Mesenchymal stem cell (in vitro differentiated cells and primary cell): ENCODE data around the gene KLK10.

ENCODE experiments used
- DNase-seq: peaks from one replicate; pipeline ENCODE4 v3.0.0-alpha.2; 2013
- H2AFZ ChIP-seq: one replicate; pipeline ENCODE4 v1.6.1; 2013; ENCODE audit warnings: low read depth, mild to moderate bottlenecking, control low read depth, inconsistent platforms, low read length, moderate library complexity
- H2AK5ac ChIP-seq: 2 replicates; pipeline ENCODE4 v1.6.1; 2013; ENCODE audit warnings: low read length, moderate library complexity, mild to moderate bottlenecking, inconsistent platforms; ENCODE audit not compliant: severe bottlenecking
- H2BK120ac ChIP-seq: one replicate; pipeline ENCODE4 v1.6.1; 2013; ENCODE audit warnings: low read depth, mild to moderate bottlenecking, inconsistent platforms, low read length, moderate library complexity
- H2BK12ac ChIP-seq, 2 experiments: one replicate each; pipeline ENCODE4 v1.6.1; 2013; ENCODE audit warnings: inconsistent platforms in 2 of 2, low read length in 2 of 2, mild to moderate bottlenecking in 2 of 2, moderate library complexity in 2 of 2, control low read depth in 1 of 2
- H2BK15ac ChIP-seq: one replicate; pipeline ENCODE4 v1.6.1; 2013; ENCODE audit warnings: mild to moderate bottlenecking, low read depth, inconsistent platforms; ENCODE audit not compliant: poor library complexity, severe bottlenecking
- H2BK5ac ChIP-seq: 2 replicates; pipeline ENCODE4 v1.6.1; 2013; ENCODE audit warnings: low read depth, mild to moderate bottlenecking, low read length, control low read depth, inconsistent platforms; ENCODE audit not compliant: poor library complexity, severe bottlenecking
- H3K14ac ChIP-seq, 2 experiments: one replicate each; pipeline ENCODE4 v1.6.1; 2013; ENCODE audit warnings: inconsistent platforms in 2 of 2, low read length in 2 of 2, control low read depth in 1 of 2, mild to moderate bottlenecking in 1 of 2, moderate library complexity in 1 of 2
- H3K18ac ChIP-seq, 2 experiments: one replicate each; pipeline ENCODE4 v1.6.1; 2013; ENCODE audit warnings: inconsistent platforms in 2 of 2, low read length in 2 of 2, control low read depth in 1 of 2, low read depth in 1 of 2, mild to moderate bottlenecking in 1 of 2
- H3K23ac ChIP-seq, 2 experiments: one replicate each; pipeline ENCODE4 v1.6.1; 2013; ENCODE audit warnings: inconsistent platforms in 2 of 2, low read length in 2 of 2, mild to moderate bottlenecking in 2 of 2, moderate library complexity in 2 of 2, control low read depth in 1 of 2
- H3K27ac ChIP-seq: 2 replicates; pipeline ENCODE4 v1.5.1; 2013; ENCODE audit warnings: mild to moderate bottlenecking, moderate library complexity, low read length, control low read depth, inconsistent platforms; ENCODE audit not compliant: poor library complexity, severe bottlenecking
- H3K27me3 ChIP-seq, 2 experiments: 2 replicates each; pipeline versions ENCODE4 v1.6.1 to v1.7.0; 2013; ENCODE audit warnings: low read length in 2 of 2, mild to moderate bottlenecking in 2 of 2, moderate library complexity in 2 of 2, control low read depth in 1 of 2, inconsistent platforms in 1 of 2; ENCODE audit not compliant: control insufficient read depth in 1 of 2, insufficient read depth in 1 of 2
- H3K36me3 ChIP-seq, 2 experiments: 2 replicates each; pipeline versions ENCODE4 v1.6.1 to v1.7.0; 2013; ENCODE audit warnings: low read length in 2 of 2, control low read depth in 1 of 2, inconsistent platforms in 1 of 2, low read depth in 1 of 2, mild to moderate bottlenecking in 1 of 2; ENCODE audit not compliant: insufficient read depth in 2 of 2, control insufficient read depth in 1 of 2
- H3K4ac ChIP-seq, 2 experiments: one replicate each; pipeline ENCODE4 v1.6.1; 2013; ENCODE audit warnings: inconsistent platforms in 2 of 2, low read length in 2 of 2, mild to moderate bottlenecking in 2 of 2, moderate library complexity in 2 of 2, control low read depth in 1 of 2, low read depth in 1 of 2
- H3K4me1 ChIP-seq: 2 replicates; pipeline ENCODE4 v1.6.1; 2013; ENCODE audit warnings: low read depth, low read length, control low read depth; ENCODE audit not compliant: control insufficient read depth, insufficient read depth
- H3K4me2 ChIP-seq: 2 replicates; pipeline ENCODE4 v1.6.1; 2013; ENCODE audit warnings: low read length, mild to moderate bottlenecking, inconsistent platforms; ENCODE audit not compliant: poor library complexity, severe bottlenecking
- H3K4me3 ChIP-seq, 2 experiments: 2 replicates each; pipeline versions ENCODE4 v1.5.1 to v1.7.0; 2013; ENCODE audit warnings: low read length in 2 of 2, mild to moderate bottlenecking in 2 of 2, control low read depth in 1 of 2, low read depth in 1 of 2; ENCODE audit not compliant: insufficient read depth in 1 of 2
- H3K79me1 ChIP-seq: replicated peaks from 2 replicates; pipeline ENCODE4 v1.6.1; 2013; ENCODE audit warnings: mild to moderate bottlenecking, control low read depth, low read length, inconsistent platforms; ENCODE audit not compliant: poor library complexity, severe bottlenecking
- H3K9ac ChIP-seq: 2 replicates; pipeline ENCODE4 v1.7.0; 2013; ENCODE audit warnings: mild to moderate bottlenecking, low read length, moderate library complexity
- H3K9me3 ChIP-seq: 2 replicates; pipeline ENCODE4 v1.7.0; 2013; ENCODE audit warnings: mild to moderate bottlenecking, low read length; ENCODE audit not compliant: control insufficient read depth
- H4K8ac ChIP-seq: one replicate; pipeline ENCODE4 v1.6.1; 2013; ENCODE audit warnings: inconsistent platforms, mild to moderate bottlenecking, low read length, moderate library complexity
- H4K91ac ChIP-seq: one replicate; pipeline ENCODE4 v1.6.1; 2013; ENCODE audit warnings: mild to moderate bottlenecking, low read length, inconsistent platforms
- WGBS: methylation state at CpG from one replicate; pipeline ENCODE4 v1.1.7; 2013; ENCODE audit warnings: mixed read lengths; 5-methylcytosine and 5-hydroxymethylcytosine counted together

KLK10 gene

GRCh38 chr19:51027873-51028272, 8.4 kb upstream of the KLK10 start:
- H3K4me2 ChIP-seq = no peak overlapping the region
- H2AK5ac ChIP-seq = no peak overlapping the region
- DNase-seq = no peak
- H3K36me3 ChIP-seq = no peaks in the 10 kb centered on the region
- no peak overlapping the region for H2BK12ac ChIP-seq
- H3K4me3 ChIP-seq = no peak overlapping the region
- no peaks in the 10 kb centered on the region for H3K4me1 ChIP-seq
- WGBS = 69% methylated on average over 2 of the region's 5 CpGs
- no peak overlapping the region for H2BK5ac ChIP-seq
- no peaks in the 10 kb centered on the region for H3K79me1 ChIP-seq
- H4K8ac ChIP-seq = no peak overlapping the region
- H2BK120ac ChIP-seq = no peak overlapping the region
- H3K27me3 ChIP-seq = peaks cover 0 to 51% of the 10 kb centered on the region in 2 experiments
- no peak overlapping the region for H3K14ac ChIP-seq
- H2AFZ ChIP-seq = no peak overlapping the region
- H3K23ac ChIP-seq = no peak overlapping the region
- H3K9ac ChIP-seq = no peak overlapping the region
- no peak overlapping the region for H3K18ac ChIP-seq
- H3K27ac ChIP-seq = no peak overlapping the region
- no peak overlapping the region for H4K91ac ChIP-seq
- H3K9me3 ChIP-seq = no peaks in the 10 kb centered on the region
- no peak overlapping the region for H3K4ac ChIP-seq
- no peak overlapping the region for H2BK15ac ChIP-seq

- H3K14ac ChIP-seq = no peak overlapping the region
These were observed 7.8 kb upstream of the KLK10 start for GRCh38 chr19:51027126-51027806.

DNA sequence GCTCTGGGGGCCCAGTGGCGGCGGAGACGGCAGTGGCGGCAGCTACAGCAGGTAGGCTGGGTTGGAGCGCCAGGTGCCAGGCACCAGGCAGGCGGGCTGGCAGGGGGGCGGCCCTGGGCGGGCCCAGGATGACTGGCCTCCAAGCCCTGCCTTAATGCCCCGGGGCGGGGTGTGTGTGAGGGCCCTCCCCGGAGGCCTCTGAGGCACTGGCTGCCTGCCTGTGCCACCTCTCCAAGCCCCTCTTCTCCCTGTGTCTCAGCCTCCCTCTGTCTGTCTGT, 7.0 kb upstream of the KLK10 start, which contains the start of gene KLK11:
Gene KLK11, minus strand, starts transcription at position 63 of the 278 bp plus-strand sequence. CDS start 985 bp downstream, outside the sequence.
- WGBS = 79% methylated on average over 11 of the region's 11 CpGs
- H3K18ac ChIP-seq = no peak within 1 kb of the TSS
- H4K91ac ChIP-seq = no peak within 1 kb of the TSS
- H3K9ac ChIP-seq = no peak within 1 kb of the TSS
- H3K4me2 ChIP-seq = no peak within 1 kb of the TSS
- no peaks in the 10 kb centered on the region for H3K36me3 ChIP-seq
- H2AFZ ChIP-seq = no peak within 1 kb of the TSS
- H3K9me3 ChIP-seq = no peaks in the 10 kb centered on the region
- H3K14ac ChIP-seq = no peak within 1 kb of the TSS
- H2BK15ac ChIP-seq = no peak within 1 kb of the TSS
- no peak within 1 kb of the TSS for H2BK5ac ChIP-seq
- no peak for DNase-seq
- no peaks in the 10 kb centered on the region for H3K79me1 ChIP-seq
- no peak within 1 kb of the TSS for H2AK5ac ChIP-seq
- no peak within 1 kb of the TSS for H2BK12ac ChIP-seq
- H3K4me3 ChIP-seq = no peak within 1 kb of the TSS
- H3K27me3 ChIP-seq = peaks cover 0 to 57% of the 10 kb centered on the region in 2 experiments
- no peak within 1 kb of the TSS for H3K27ac ChIP-seq
- H3K23ac ChIP-seq = no peak within 1 kb of the TSS
- H2BK120ac ChIP-seq = no peak within 1 kb of the TSS
- no peak within 1 kb of the TSS for H4K8ac ChIP-seq
- H3K4me1 ChIP-seq = no peaks in the 10 kb centered on the region
- no peak within 1 kb of the TSS for H3K4ac ChIP-seq

More at GRCh38 chr19:51027126-51027806, 7.8 kb upstream of the KLK10 start:
- peaks cover 0 to 57% of the 10 kb centered on the region in 2 experiments for H3K27me3 ChIP-seq
- H3K4me1 ChIP-seq = no peaks in the 10 kb centered on the region
- H2BK120ac ChIP-seq = no peak overlapping the region
- no peak overlapping the region for H2AK5ac ChIP-seq
- no peak overlapping the region for H4K91ac ChIP-seq
- H3K79me1 ChIP-seq = no peaks in the 10 kb centered on the region
- H3K36me3 ChIP-seq = no peaks in the 10 kb centered on the region
- no peak overlapping the region for H3K18ac ChIP-seq
- H2AFZ ChIP-seq = no peak overlapping the region
- H4K8ac ChIP-seq = no peak overlapping the region
- no peak overlapping the region for H3K4me2 ChIP-seq
- no peak overlapping the region for H2BK5ac ChIP-seq
- H3K4me3 ChIP-seq = no peak overlapping the region
- H3K27ac ChIP-seq = no peak overlapping the region
- H2BK15ac ChIP-seq = no peak overlapping the region
- no peak overlapping the region for H3K9ac ChIP-seq
- WGBS = 77% methylated on average over 12 of the region's 14 CpGs
- H3K4ac ChIP-seq = no peak overlapping the region
- no peak for DNase-seq
- no peak overlapping the region for H3K23ac ChIP-seq
- H3K9me3 ChIP-seq = no peaks in the 10 kb centered on the region
- no peak overlapping the region for H2BK12ac ChIP-seq

DNA sequence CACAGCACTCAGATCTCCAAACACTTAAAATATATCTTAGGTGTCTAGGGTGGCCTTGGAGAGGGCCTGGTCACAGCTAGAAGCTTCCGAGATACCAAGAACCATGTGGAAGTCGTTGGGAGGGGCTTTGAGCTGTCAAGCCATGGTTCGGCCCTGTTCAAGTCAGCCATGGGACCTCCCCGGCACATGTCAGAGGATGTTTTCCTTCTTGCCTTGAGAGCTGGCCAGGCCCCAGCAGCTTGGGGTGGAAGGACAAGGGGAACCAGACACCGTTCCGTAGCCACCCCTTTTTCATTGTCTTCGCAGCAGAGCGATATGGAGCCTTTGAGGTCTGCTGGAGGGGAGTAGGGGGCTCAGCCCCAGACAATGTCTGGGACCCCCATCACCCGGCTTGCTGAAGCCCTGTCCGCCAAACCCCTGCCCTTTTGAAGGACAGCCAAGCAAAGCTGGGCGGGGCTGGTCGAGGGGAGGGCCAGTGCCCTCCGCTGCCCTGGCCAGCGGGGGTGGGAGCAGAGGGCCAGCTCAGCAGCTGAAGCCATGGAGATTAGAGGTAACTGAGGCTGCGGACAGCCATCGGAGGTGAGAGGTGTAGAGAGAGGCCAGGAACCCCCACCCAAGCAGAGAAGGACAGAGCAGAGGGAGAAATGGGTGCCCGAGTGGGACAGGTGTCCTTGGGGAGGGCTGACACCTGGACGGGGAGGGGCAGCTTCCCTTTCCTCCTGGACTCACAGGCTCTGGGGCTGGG, 6.5 kb upstream of the KLK10 start:
- H4K8ac ChIP-seq = no peak overlapping the region
- peaks cover 0 to 57% of the 10 kb centered on the region in 2 experiments for H3K27me3 ChIP-seq
- H3K4me1 ChIP-seq = no peaks in the 10 kb centered on the region
- no peak overlapping the region for H3K9ac ChIP-seq
- no peak overlapping the region for H2BK5ac ChIP-seq
- DNase-seq = no peak
- 82% methylated on average over 18 of the region's 18 CpGs for WGBS
- no peaks in the 10 kb centered on the region for H3K36me3 ChIP-seq
- no peak overlapping the region for H2AK5ac ChIP-seq
- H3K4me2 ChIP-seq = no peak overlapping the region
- H3K23ac ChIP-seq = no peak overlapping the region
- H3K14ac ChIP-seq = no peak overlapping the region
- no peak overlapping the region for H2BK15ac ChIP-seq
- no peak overlapping the region for H2BK12ac ChIP-seq
- H3K27ac ChIP-seq = no peak overlapping the region
- no peak overlapping the region for H2AFZ ChIP-seq
- H3K4me3 ChIP-seq = no peak overlapping the region
- H3K18ac ChIP-seq = no peak overlapping the region
- H3K4ac ChIP-seq = no peak overlapping the region
- H4K91ac ChIP-seq = no peak overlapping the region
- no peaks in the 10 kb centered on the region for H3K9me3 ChIP-seq
- no peak overlapping the region for H2BK120ac ChIP-seq
- no peaks in the 10 kb centered on the region for H3K79me1 ChIP-seq
